CD14-positive monocyte (primary cell): ENCODE results near the gene VPS13A. TPM values are rescaled to one million over a fixed set of nuclear protein-coding genes. Genes with fewer than 3 reads are reported as not detected.

Experiments used
- DNase-seq, 3 donors: peaks; one replicate each; pipeline ENCODE4 v3.0.0-alpha.2; 2011 to 2022
- H2AFZ ChIP-seq: 2 replicates; pipeline ENCODE4 v1.6.0; 2012; ENCODE audit warnings: mild to moderate bottlenecking, low read depth, low read length, inconsistent platforms; ENCODE audit not compliant: insufficient read depth, poor library complexity, severe bottlenecking
- H3K27ac ChIP-seq, 2 donors: 1 replicate in 1 of 2; 2 replicates in 1 of 2; pipeline ENCODE4 v1.5.1; 2012 to 2013; ENCODE audit warnings: low read length in 2 of 2, control low read depth in 1 of 2, inconsistent platforms in 1 of 2, low read depth in 1 of 2, mild to moderate bottlenecking in 1 of 2
- H3K27me3 ChIP-seq, 2 donors: one replicate each; pipeline versions ENCODE4 v1.6.0 to v1.6.1; 2011 to 2013; ENCODE audit warnings: low read length in 2 of 2; ENCODE audit not compliant: control insufficient read depth in 2 of 2, insufficient read depth in 2 of 2
- H3K36me3 ChIP-seq, 2 donors: replicated peaks in 1 of 2; 1 replicate in 1 of 2; 2 replicates in 1 of 2; pipeline versions ENCODE4 v1.5.1 to v1.6.1; 2012 to 2013; ENCODE audit warnings: low read length in 2 of 2, control low read depth in 1 of 2, inconsistent platforms in 1 of 2, mild to moderate bottlenecking in 1 of 2; ENCODE audit not compliant: insufficient read depth in 2 of 2, control insufficient read depth in 1 of 2
- H3K4me1 ChIP-seq, 2 donors: 1 replicate in 1 of 2; 2 replicates in 1 of 2; pipeline versions ENCODE4 v1.5.1 to v1.6.1; 2012 to 2013; ENCODE audit warnings: low read length in 2 of 2, control low read depth in 1 of 2, inconsistent platforms in 1 of 2, mild to moderate bottlenecking in 1 of 2, moderate library complexity in 1 of 2; ENCODE audit not compliant: insufficient read depth in 2 of 2, control insufficient read depth in 1 of 2
- H3K4me2 ChIP-seq: replicated peaks from 2 replicates; pipeline ENCODE3; 2012; ENCODE audit warnings: low read length, moderate library complexity, mild to moderate bottlenecking; ENCODE audit not compliant: poor library complexity, severe bottlenecking; ENCODE audit errors: extremely low read depth
- H3K4me3 ChIP-seq, 3 experiments: fragments of 200-600 bp in 1 of 3; sonication (generic) in 1 of 3; replicated peaks in 1 of 3; 1 replicate in 2 of 3; 2 replicates in 1 of 3; pipeline ENCODE4 v1.5.1; 2011 to 2013; ENCODE audit warnings: low read length in 3 of 3, mild to moderate bottlenecking in 3 of 3, control low read depth in 2 of 3, low read depth in 2 of 3, inconsistent platforms in 1 of 3, moderate library complexity in 1 of 3
- H3K79me2 ChIP-seq: 2 replicates; pipeline ENCODE4 v1.6.0; 2012; ENCODE audit warnings: mild to moderate bottlenecking, control low read depth, inconsistent platforms, low read length, moderate library complexity; ENCODE audit not compliant: insufficient read depth
- H3K9ac ChIP-seq: 2 replicates; pipeline ENCODE4 v1.6.0; 2017; ENCODE audit warnings: low read length, mild to moderate bottlenecking; ENCODE audit not compliant: insufficient read depth, poor library complexity, severe bottlenecking
- H3K9me3 ChIP-seq, 2 donors: replicated peaks in 1 of 2; 1 replicate in 1 of 2; 2 replicates in 1 of 2; pipeline versions ENCODE4 v1.5.1 to v1.6.1; 2012 to 2013; ENCODE audit warnings: low read length in 2 of 2, control low read depth in 1 of 2; ENCODE audit not compliant: control insufficient read depth in 1 of 2, insufficient read depth in 1 of 2
- H4K20me1 ChIP-seq: 2 replicates; pipeline ENCODE4 v1.6.0; 2012; ENCODE audit warnings: mild to moderate bottlenecking, low read length, control low read depth, moderate library complexity; ENCODE audit not compliant: insufficient read depth
- H3K27ac Mint-ChIP-seq, 7 donors: one replicate each; pipeline ENCODE4 v1.8.0; 2020; ENCODE audit warnings: mild to moderate bottlenecking in 7 of 7, mixed read lengths in 7 of 7, moderate library complexity in 6 of 7, inconsistent platforms in 2 of 7
- H3K27me3 Mint-ChIP-seq, 3 donors: one replicate each; pipeline ENCODE4 v1.8.0; 2021 to 2022; ENCODE audit warnings: low read depth in 3 of 3, mild to moderate bottlenecking in 3 of 3, mixed read lengths in 3 of 3, moderate library complexity in 3 of 3, inconsistent platforms in 1 of 3
- H3K36me3 Mint-ChIP-seq, 2 donors: one replicate each; pipeline ENCODE4 v1.8.0; 2020; ENCODE audit warnings: mixed read lengths in 2 of 2, inconsistent platforms in 1 of 2, mild to moderate bottlenecking in 1 of 2
- H3K4me1 Mint-ChIP-seq: one replicate; pipeline ENCODE4 v1.8.0; 2020; ENCODE audit warnings: mild to moderate bottlenecking, mixed read lengths
- H3K4me3 Mint-ChIP-seq, 2 donors: one replicate each; pipeline ENCODE4 v1.8.0; 2020; ENCODE audit warnings: mild to moderate bottlenecking in 2 of 2, mixed read lengths in 2 of 2, moderate library complexity in 1 of 2
- H3K9me3 Mint-ChIP-seq, 7 donors: one replicate each; pipeline ENCODE4 v1.8.0; 2020 to 2022; ENCODE audit warnings: mixed read lengths in 7 of 7, mild to moderate bottlenecking in 6 of 7, moderate library complexity in 6 of 7, inconsistent platforms in 2 of 7
- WGBS: methylation state at CpG from one replicate; pipeline ENCODE4 v1.1.5; 2013; ENCODE audit warnings: missing lambda C conversion rate; ENCODE audit not compliant: insufficient coverage; 5-methylcytosine and 5-hydroxymethylcytosine counted together
- intact Hi-C, 2 donors: fragments of 100-400 bp; cut with micrococcal nuclease; formaldehyde crosslinking; loops; one replicate each; pipeline versions ENCODE4 v1.15.0 to v1.15.1; 2023
- polyA plus RNA-seq, 3 donors: library from polyadenylated mRNA; depleted of rRNA in 1 of 3; unstranded in 2 of 3; stranded (reverse) in 1 of 3; fragments of 300-500 nt in 2 of 3; fragments of >200 nt in 1 of 3; fragmentation: Illumina TruSeq in 2 of 3; gene quantifications; 1 replicate in 2 of 3; 2 replicates in 1 of 3; pipeline ENCODE4 v1.2.3, GENCODE V29; 2012 to 2021
- TF ChIP-seq, protein P1 (sequence below): fragments of 200-600 bp; IDR thresholded peaks from one replicate; pipeline ENCODE4 v1.8.0; 2022; ENCODE audit warnings: antibody characterized with exemption, mild to moderate bottlenecking

The VPS13A gene
- polyA plus RNA-seq, 3 donors = 0.27 to 1.8 (median 1.1) TPM

- Histone ChIP-seq H4K20me1 (no peaks in the 10 kb centered on the region), H3K4me1 (no peaks in the 10 kb centered on the region), H3K9me3 (peaks cover 0 to 4% of the 10 kb centered on the region in 2 donors), H3K4me2 (no peak overlapping the region), H3K36me3 (no peaks in the 10 kb centered on the region), H3K27ac (no peak overlapping the region), H3K4me3 (no peak overlapping the region), H3K27me3 (no peaks in the 10 kb centered on the region), H3K9ac (no peak overlapping the region), H2AFZ (no peak overlapping the region), H3K79me2 (no peaks in the 10 kb centered on the region)
- 96% methylated on average over 6 of the region's 6 CpGs for WGBS
- H3K9me3 Mint-ChIP-seq = peaks cover 0 to 16% (median 5%) of the 10 kb centered on the region in 7 donors
- H3K36me3 Mint-ChIP-seq = peaks cover 4 to 6% of the 10 kb centered on the region in 2 donors
- TF ChIP-seq, protein P1, sequence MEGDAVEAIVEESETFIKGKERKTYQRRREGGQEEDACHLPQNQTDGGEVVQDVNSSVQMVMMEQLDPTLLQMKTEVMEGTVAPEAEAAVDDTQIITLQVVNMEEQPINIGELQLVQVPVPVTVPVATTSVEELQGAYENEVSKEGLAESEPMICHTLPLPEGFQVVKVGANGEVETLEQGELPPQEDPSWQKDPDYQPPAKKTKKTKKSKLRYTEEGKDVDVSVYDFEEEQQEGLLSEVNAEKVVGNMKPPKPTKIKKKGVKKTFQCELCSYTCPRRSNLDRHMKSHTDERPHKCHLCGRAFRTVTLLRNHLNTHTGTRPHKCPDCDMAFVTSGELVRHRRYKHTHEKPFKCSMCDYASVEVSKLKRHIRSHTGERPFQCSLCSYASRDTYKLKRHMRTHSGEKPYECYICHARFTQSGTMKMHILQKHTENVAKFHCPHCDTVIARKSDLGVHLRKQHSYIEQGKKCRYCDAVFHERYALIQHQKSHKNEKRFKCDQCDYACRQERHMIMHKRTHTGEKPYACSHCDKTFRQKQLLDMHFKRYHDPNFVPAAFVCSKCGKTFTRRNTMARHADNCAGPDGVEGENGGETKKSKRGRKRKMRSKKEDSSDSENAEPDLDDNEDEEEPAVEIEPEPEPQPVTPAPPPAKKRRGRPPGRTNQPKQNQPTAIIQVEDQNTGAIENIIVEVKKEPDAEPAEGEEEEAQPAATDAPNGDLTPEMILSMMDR = no peak
- H3K4me1 Mint-ChIP-seq = no peaks in the 10 kb centered on the region
- no peaks in the 10 kb centered on the region for H3K27me3 Mint-ChIP-seq
- H3K27ac Mint-ChIP-seq = no peak overlapping the region
- no peak for DNase-seq
- no peak overlapping the region for H3K4me3 Mint-ChIP-seq
- intact Hi-C loops = no loop called here
Observed at GRCh38 chr9:77375956-77376532, 198.7 kb downstream of the VPS13A start.

DNA sequence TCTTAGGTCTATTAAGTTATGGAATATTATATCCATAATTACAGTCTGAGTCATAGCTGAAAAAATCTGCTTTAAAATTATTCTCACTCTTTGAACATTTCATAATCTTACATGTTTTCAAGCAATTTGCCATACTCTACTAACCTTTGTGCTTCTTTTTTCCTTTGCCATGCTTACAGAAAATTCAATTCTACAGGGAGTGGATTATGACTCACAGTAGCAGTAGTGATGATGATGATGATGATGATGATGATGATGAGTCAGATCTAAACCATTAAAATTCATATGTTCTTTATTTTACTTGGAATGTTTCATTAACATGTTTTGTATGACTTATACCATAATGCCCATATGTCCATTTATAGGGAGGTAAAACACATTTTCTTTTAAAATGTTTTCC lies 207.1 kb downstream of the VPS13A start:
- no peaks in the 10 kb centered on the region for H3K36me3 ChIP-seq
- TF ChIP-seq, protein P1 = no peak

More for the DNA sequence above, 207.1 kb downstream of the VPS13A start:
- peaks cover 7 to 8% of the 10 kb centered on the region in 2 donors for H3K36me3 Mint-ChIP-seq
- Histone ChIP-seq H3K4me1 (no peaks in the 10 kb centered on the region), H3K27me3 (no peaks in the 10 kb centered on the region), H3K79me2 (no peaks in the 10 kb centered on the region), H3K9me3 (peaks cover 0 to 3% of the 10 kb centered on the region in 2 donors), H4K20me1 (no peaks in the 10 kb centered on the region), H3K27ac (no peak overlapping the region), H3K4me3 (no peak overlapping the region), H3K4me2 (no peak overlapping the region), H3K9ac (no peak overlapping the region), H2AFZ (no peak overlapping the region)
- DNase-seq = no peak
- no peaks in the 10 kb centered on the region for H3K4me1 Mint-ChIP-seq
- peaks cover 0 to 7% (median 2%) of the 10 kb centered on the region in 7 donors for H3K9me3 Mint-ChIP-seq
- H3K27me3 Mint-ChIP-seq = no peaks in the 10 kb centered on the region
- no peak overlapping the region for H3K27ac Mint-ChIP-seq
- no peak overlapping the region for H3K4me3 Mint-ChIP-seq
- intact Hi-C loops = no loop called here
